ENCODE results near the gene HDAC7.

The HDAC7 gene

DNA sequence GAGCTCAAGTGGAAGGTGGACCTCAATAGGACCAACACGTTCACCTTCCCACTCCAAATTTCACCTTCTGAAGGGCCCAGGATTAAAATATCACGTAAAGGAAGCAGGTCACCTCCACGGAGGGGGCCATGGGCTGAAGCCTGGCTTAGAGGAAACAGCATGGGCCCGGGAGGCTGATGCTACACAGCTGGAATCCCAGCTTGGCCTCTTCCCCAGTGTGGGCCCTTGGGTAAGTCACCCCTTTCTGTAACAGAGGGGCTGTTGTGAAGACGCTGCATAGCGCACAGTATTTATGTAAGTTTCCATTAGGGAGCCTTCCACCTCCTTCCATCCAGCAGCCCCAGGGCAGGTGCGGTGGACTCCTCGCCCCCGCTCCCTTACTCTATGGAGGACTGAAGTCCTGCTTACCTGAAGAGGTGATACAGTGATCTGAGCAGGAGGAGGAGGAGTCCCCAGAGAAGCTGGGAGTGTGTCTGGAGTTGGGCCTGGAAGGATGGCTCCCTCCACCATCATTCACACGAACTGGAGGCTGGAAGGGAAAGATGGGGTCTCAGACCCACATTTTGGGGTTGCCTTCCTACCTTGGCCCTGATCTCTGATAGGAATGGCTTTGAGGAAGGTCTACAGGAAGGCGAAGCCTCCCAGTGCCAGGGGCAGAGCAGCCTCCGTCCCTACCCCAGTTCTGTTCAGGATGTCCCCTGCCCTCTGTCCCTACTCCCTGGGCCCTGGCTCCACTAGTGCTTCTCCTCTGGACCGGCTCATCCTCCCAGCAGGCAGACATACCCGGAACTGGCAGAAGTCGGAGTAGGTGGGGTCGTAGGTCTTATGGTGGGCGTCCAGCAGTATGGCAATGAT, 37.2 kb upstream of the HDAC7 start:
- no peak overlapping the region for H2AFZ ChIP-seq (ENCODE audit: low read length)
- no peaks in the 10 kb centered on the region for H3K36me3 ChIP-seq (ENCODE audit: insufficient read depth, low read length)
- no peaks in the 10 kb centered on the region for H3K4me1 ChIP-seq (ENCODE audit: insufficient read depth, low read length, poor library complexity, severe bottlenecking)
- TF ChIP-seq, protein P1, sequence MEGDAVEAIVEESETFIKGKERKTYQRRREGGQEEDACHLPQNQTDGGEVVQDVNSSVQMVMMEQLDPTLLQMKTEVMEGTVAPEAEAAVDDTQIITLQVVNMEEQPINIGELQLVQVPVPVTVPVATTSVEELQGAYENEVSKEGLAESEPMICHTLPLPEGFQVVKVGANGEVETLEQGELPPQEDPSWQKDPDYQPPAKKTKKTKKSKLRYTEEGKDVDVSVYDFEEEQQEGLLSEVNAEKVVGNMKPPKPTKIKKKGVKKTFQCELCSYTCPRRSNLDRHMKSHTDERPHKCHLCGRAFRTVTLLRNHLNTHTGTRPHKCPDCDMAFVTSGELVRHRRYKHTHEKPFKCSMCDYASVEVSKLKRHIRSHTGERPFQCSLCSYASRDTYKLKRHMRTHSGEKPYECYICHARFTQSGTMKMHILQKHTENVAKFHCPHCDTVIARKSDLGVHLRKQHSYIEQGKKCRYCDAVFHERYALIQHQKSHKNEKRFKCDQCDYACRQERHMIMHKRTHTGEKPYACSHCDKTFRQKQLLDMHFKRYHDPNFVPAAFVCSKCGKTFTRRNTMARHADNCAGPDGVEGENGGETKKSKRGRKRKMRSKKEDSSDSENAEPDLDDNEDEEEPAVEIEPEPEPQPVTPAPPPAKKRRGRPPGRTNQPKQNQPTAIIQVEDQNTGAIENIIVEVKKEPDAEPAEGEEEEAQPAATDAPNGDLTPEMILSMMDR (conservative IDR thresholded peaks at IDR 0.05; ENCODE audit: low read length): no peak
- TF ChIP-seq EZH2phosphoT487 (IDR thresholded peaks at IDR 0.05; ENCODE audit: borderline replicate concordance): no peak
- H3F3A ChIP-seq (ENCODE audit: low read depth): no peaks in the 10 kb centered on the region
- H3K9me2 ChIP-seq (replicated peaks; ENCODE audit: low read depth, low read length): no peaks in the 10 kb centered on the region
- H3K79me2 ChIP-seq (ENCODE audit: insufficient read depth, low read length): no peaks in the 10 kb centered on the region
- no peaks in the 10 kb centered on the region for H3K27me3 ChIP-seq (ENCODE audit: insufficient read depth, low read length, poor library complexity, severe bottlenecking)
- H4K20me1 ChIP-seq (ENCODE audit: insufficient read depth, low read length, poor library complexity, severe bottlenecking): no peaks in the 10 kb centered on the region
- no peaks in the 10 kb centered on the region for H3K9me3 ChIP-seq (ENCODE audit: insufficient read depth, low read depth, low read length)
- no peak overlapping the region for H3K4me2 ChIP-seq (ENCODE audit: low read depth, low read length, poor library complexity, severe bottlenecking)
- H3K4me3 ChIP-seq (ENCODE audit: low read length, poor library complexity, severe bottlenecking): no peak overlapping the region
- no peak overlapping the region for H3K9ac ChIP-seq (ENCODE audit: low read depth, low read length, poor library complexity, severe bottlenecking)

DNA sequence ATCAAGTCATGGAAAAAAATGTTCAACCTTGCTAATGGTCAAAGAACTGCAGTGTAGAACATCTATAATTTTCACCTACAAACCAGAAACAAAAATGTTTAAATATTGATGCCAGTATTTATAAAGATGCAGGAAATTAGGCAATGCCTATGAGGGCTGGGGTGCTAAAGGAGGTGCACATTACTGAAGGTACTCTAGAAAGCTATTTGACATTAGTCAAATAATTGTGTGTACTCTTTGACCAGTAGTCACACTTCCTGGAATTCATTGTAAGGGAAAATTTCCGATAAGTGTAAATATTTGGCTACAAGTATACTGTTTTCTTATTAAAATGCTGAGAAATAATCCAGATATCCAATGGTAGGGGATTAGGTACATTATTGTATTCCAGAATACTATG, 36.4 kb upstream of the HDAC7 start:
- H3K36me3 ChIP-seq (ENCODE audit: insufficient read depth, low read length): no peaks in the 10 kb centered on the region
- no peaks in the 10 kb centered on the region for H3K4me1 ChIP-seq (ENCODE audit: insufficient read depth, low read length, poor library complexity, severe bottlenecking)
- no peak overlapping the region for H3K4me2 ChIP-seq (ENCODE audit: low read depth, low read length, poor library complexity, severe bottlenecking)
- H3K9me3 ChIP-seq (ENCODE audit: insufficient read depth, low read depth, low read length): no peaks in the 10 kb centered on the region
- no peaks in the 10 kb centered on the region for H3K27me3 ChIP-seq (ENCODE audit: insufficient read depth, low read length, poor library complexity, severe bottlenecking)
- H3K79me2 ChIP-seq (ENCODE audit: insufficient read depth, low read length): no peaks in the 10 kb centered on the region
- no peak overlapping the region for H3K4me3 ChIP-seq (ENCODE audit: low read length, poor library complexity, severe bottlenecking)
- no peaks in the 10 kb centered on the region for H3F3A ChIP-seq (ENCODE audit: low read depth)
- no peak overlapping the region for H2AFZ ChIP-seq (ENCODE audit: low read length)
- H3K9me2 ChIP-seq (replicated peaks; ENCODE audit: low read depth, low read length): no peaks in the 10 kb centered on the region
- TF ChIP-seq EZH2phosphoT487 (IDR thresholded peaks at IDR 0.05; ENCODE audit: borderline replicate concordance): no peak
- TF ChIP-seq, protein P1 (conservative IDR thresholded peaks at IDR 0.05; ENCODE audit: low read length): no peak
- H4K20me1 ChIP-seq (ENCODE audit: insufficient read depth, low read length, poor library complexity, severe bottlenecking): no peaks in the 10 kb centered on the region
- H3K9ac ChIP-seq (ENCODE audit: low read depth, low read length, poor library complexity, severe bottlenecking): no peak overlapping the region

DNA sequence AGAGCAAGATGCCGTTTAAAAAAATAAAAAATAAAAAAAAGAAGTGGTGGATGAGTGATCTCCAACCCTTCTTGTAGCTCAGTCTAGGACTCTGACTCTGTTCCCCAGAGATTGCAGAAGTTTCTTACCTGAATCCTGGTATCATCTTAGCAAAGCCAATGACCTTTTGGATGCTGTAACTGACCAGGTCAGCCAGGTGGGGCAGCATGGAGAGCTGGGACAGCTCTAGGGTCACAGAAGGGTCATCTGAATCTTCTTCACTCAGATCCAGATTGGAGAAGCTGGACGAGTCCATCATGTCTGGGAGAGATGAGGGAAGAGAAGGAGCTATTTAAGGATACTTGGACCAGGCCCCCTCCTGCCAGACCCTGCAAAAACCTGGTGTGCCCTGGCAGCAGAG, 35.8 kb upstream of the HDAC7 start:
- Histone ChIP-seq H3K4me3 (ENCODE audit: low read length, poor library complexity, severe bottlenecking) (no peak overlapping the region), H3K79me2 (ENCODE audit: insufficient read depth, low read length) (no peaks in the 10 kb centered on the region), H3K9me3 (ENCODE audit: insufficient read depth, low read depth, low read length) (no peaks in the 10 kb centered on the region), H3K4me2 (ENCODE audit: low read depth, low read length, poor library complexity, severe bottlenecking) (no peak overlapping the region), H3K36me3 (ENCODE audit: insufficient read depth, low read length) (no peaks in the 10 kb centered on the region), H3K4me1 (ENCODE audit: insufficient read depth, low read length, poor library complexity, severe bottlenecking) (no peaks in the 10 kb centered on the region), H3K9ac (ENCODE audit: low read depth, low read length, poor library complexity, severe bottlenecking) (no peak overlapping the region), H2AFZ (ENCODE audit: low read length) (no peak overlapping the region), H3K9me2 (replicated peaks; ENCODE audit: low read depth, low read length) (no peaks in the 10 kb centered on the region), H3F3A (ENCODE audit: low read depth) (no peaks in the 10 kb centered on the region), H3K27me3 (ENCODE audit: insufficient read depth, low read length, poor library complexity, severe bottlenecking) (no peaks in the 10 kb centered on the region), H4K20me1 (ENCODE audit: insufficient read depth, low read length, poor library complexity, severe bottlenecking) (no peaks in the 10 kb centered on the region)
- TF ChIP-seq, protein P1 (conservative IDR thresholded peaks at IDR 0.05; ENCODE audit: low read length): 0 out of 2 replicates have a peak, but pooled peaks have one; percentile 13
- TF ChIP-seq EZH2phosphoT487 (IDR thresholded peaks at IDR 0.05; ENCODE audit: borderline replicate concordance): no peak
